GM18511 (cell line): ENCODE data around the gene KRT71.
"Not testable (repeated sequence)": the region's sequence is repeated elsewhere in the genome, so short reads cannot be mapped to it uniquely, and the experiment has no call there.

ENCODE experiments used
- ATAC-seq: cut with Tn5 transposase; IDR thresholded peaks from one replicate; pipeline ENCODE4 v1.9.1; 2021; ENCODE audit warnings: mild to moderate bottlenecking, moderate library complexity; ENCODE audit not compliant: unreplicated experiment

Gene KRT71

GRCh38 chr12:52552681-52553195 is at the start of gene KRT71:
TSS of gene KRT71 (minus strand) at chr12:52553145. CDS start at chr12:52553077, 68 bp downstream.
- no peak for ATAC-seq

GRCh38 chr12:52602552-52602951 is 49.6 kb upstream of the KRT71 start:
- no peak for ATAC-seq

GRCh38 chr12:52601671-52602070 is 48.7 kb upstream of the KRT71 start:
- ATAC-seq = no peak

- no peak for ATAC-seq
These were observed 48.1 kb upstream of the KRT71 start, which contains the start of gene KRT72 for GRCh38 chr12:52600941-52601481. TSS of gene KRT72 (minus strand) at chr12:52601463. CDS start at chr12:52601452, 11 bp downstream.

- no peak for ATAC-seq
These were observed 47.5 kb upstream of the KRT71 start for GRCh38 chr12:52600475-52600874.

GRCh38 chr12:52600071-52600470 is 47.1 kb upstream of the KRT71 start:
- no peak for ATAC-seq

GRCh38 chr12:52598966-52599365 is 46.0 kb upstream of the KRT71 start:
- no peak for ATAC-seq

GRCh38 chr12:52594237-52594636 is 41.3 kb upstream of the KRT71 start:
- ATAC-seq = not testable (repeated sequence)

GRCh38 chr12:52591521-52591920 is 38.6 kb upstream of the KRT71 start:
- ATAC-seq = no peak

GRCh38 chr12:52590021-52590420 is 37.1 kb upstream of the KRT71 start:
- no peak for ATAC-seq

- no peak for ATAC-seq
These were observed 34.6 kb upstream of the KRT71 start for GRCh38 chr12:52587563-52587962.

- no peak for ATAC-seq
These were observed 33.0 kb upstream of the KRT71 start for GRCh38 chr12:52585946-52586345.

- no peak for ATAC-seq
These were observed 32.1 kb upstream of the KRT71 start for GRCh38 chr12:52585066-52585465.

GRCh38 chr12:52584156-52584682 is 31.3 kb upstream of the KRT71 start:
- ATAC-seq = no peak

GRCh38 chr12:52582971-52583456 is 30.1 kb upstream of the KRT71 start:
- ATAC-seq = no peak

GRCh38 chr12:52582486-52582885 is 29.5 kb upstream of the KRT71 start:
- ATAC-seq = no peak

- ATAC-seq = no peak
These were observed 28.5 kb upstream of the KRT71 start for GRCh38 chr12:52581481-52581880.

GRCh38 chr12:52581066-52581465 is 28.1 kb upstream of the KRT71 start:
- no peak for ATAC-seq

- no peak for ATAC-seq
These were observed 27.6 kb upstream of the KRT71 start for GRCh38 chr12:52580496-52580895.

GRCh38 chr12:52579468-52580465 is 26.8 kb upstream of the KRT71 start:
- no peak for ATAC-seq

- ATAC-seq = no peak
These were observed 25.5 kb upstream of the KRT71 start for GRCh38 chr12:52578469-52578868.
